PC-9 (cell line): ENCODE measurements around the gene SMG6. TPM values are rescaled to one million over a fixed set of nuclear protein-coding genes. Genes with fewer than 3 reads are reported as not detected.
A peak's percentile ranks its signal among the peaks of the same experiment; 100 is the strongest.

Source experiments
- BruUV-seq: library from RNA; stranded (reverse); fragments of 400-500 nt; replicated peaks from 2 replicates; lab custom pipeline; 2021; lab: Mats Ljungman, UMichigan
- CTCF ChIA-PET: fragments of 300-600 bp; sonication (Branson Sonifier 250); formaldehyde crosslinking; loops from one replicate; lab custom pipeline; 2022; ENCODE audit warnings: antibody characterized with exemption; lab: Charles Lee
- POLR2A ChIA-PET: fragments of 300-600 bp; sonication (Branson Sonifier 250); formaldehyde crosslinking; loops from one replicate; lab custom pipeline; 2022; ENCODE audit warnings: antibody characterized with exemption; ENCODE audit not compliant: unreplicated experiment; lab: Charles Lee
- DNase-seq, 2 experiments: peaks; one replicate each; pipeline versions ENCODE4 v3.0.0 to v3.0.0-alpha.2; 2015 to 2022; ENCODE audit warnings: mixed read lengths in 1 of 2
- H2AFZ ChIP-seq: fragments of 200-600 bp; sonication (generic); 2 replicates; pipeline ENCODE4 v1.8.1; 2017; ENCODE audit warnings: antibody characterized with exemption
- H3F3A ChIP-seq: fragments of 200-600 bp; sonication (generic); 2 replicates; pipeline ENCODE4 v1.8.1; 2017; ENCODE audit warnings: antibody characterized with exemption, mild to moderate bottlenecking, low read depth; ENCODE audit not compliant: insufficient read depth
- H3K27ac ChIP-seq: fragments of 200-600 bp; sonication (generic); 2 replicates; pipeline ENCODE4 v1.6.1; 2016; ENCODE audit warnings: mixed run types
- H3K27me3 ChIP-seq: fragments of 200-600 bp; sonication (generic); 2 replicates; pipeline ENCODE4 v1.6.1; 2016; ENCODE audit warnings: low read depth, mixed run types; ENCODE audit not compliant: insufficient read depth
- H3K36me3 ChIP-seq: fragments of 200-600 bp; sonication (generic); 2 replicates; pipeline ENCODE4 v1.6.1; 2016; ENCODE audit warnings: low read depth, mixed run types
- H3K4me1 ChIP-seq: fragments of 200-600 bp; sonication (generic); replicated peaks from 2 replicates; pipeline ENCODE4 v1.6.1; 2016; ENCODE audit warnings: mixed run types; ENCODE audit not compliant: insufficient read depth
- H3K4me2 ChIP-seq: fragments of 200-600 bp; sonication (generic); 2 replicates; pipeline ENCODE4 v1.6.1; 2017; ENCODE audit warnings: mixed run types
- H3K4me3 ChIP-seq: fragments of 200-600 bp; sonication (generic); 2 replicates; pipeline ENCODE4 v1.6.1; 2016; ENCODE audit warnings: mixed run types
- H3K79me2 ChIP-seq: fragments of 200-600 bp; sonication (generic); 2 replicates; pipeline ENCODE4 v1.6.1; 2017; ENCODE audit warnings: low read depth, mixed run types
- H3K9me2 ChIP-seq: fragments of 200-600 bp; sonication (generic); 2 replicates; pipeline ENCODE4 v1.8.1; 2017; ENCODE audit warnings: mild to moderate bottlenecking; ENCODE audit not compliant: insufficient read depth
- H3K9me3 ChIP-seq: fragments of 200-600 bp; sonication (generic); 2 replicates; pipeline ENCODE4 v1.8.1; 2016; ENCODE audit warnings: low read depth; ENCODE audit not compliant: insufficient read depth
- H4K20me1 ChIP-seq: fragments of 200-600 bp; sonication (generic); 2 replicates; pipeline ENCODE4 v1.8.1; 2017; ENCODE audit not compliant: insufficient read depth
- EZH2 ChIP-seq: fragments of 200-600 bp; sonication (generic); IDR thresholded peaks from 2 replicates; pipeline ENCODE4 v1.8.0; 2017; ENCODE audit warnings: antibody characterized with exemption, low read depth
- intact Hi-C: fragments of 100-400 bp; cut with micrococcal nuclease; formaldehyde crosslinking; loops from one replicate; pipeline ENCODE4 v1.10.0; 2022; ENCODE audit not compliant: unreplicated experiment
- total RNA-seq: library from RNA; stranded (reverse); gene quantifications from 2 replicates; pipeline ENCODE4 v1.2.3, GENCODE V29; 2021
- TF ChIP-seq, protein P1 (sequence below): fragments of 200-600 bp; sonication (generic); conservative IDR thresholded peaks from 2 replicates; pipeline ENCODE4 v1.6.1; 2017; ENCODE audit warnings: mixed run types, antibody characterized with exemption, mild to moderate bottlenecking, moderate library complexity

Gene SMG6
- total RNA-seq, 1 experiment from 2014 or later: 43.1 TPM

DNA sequence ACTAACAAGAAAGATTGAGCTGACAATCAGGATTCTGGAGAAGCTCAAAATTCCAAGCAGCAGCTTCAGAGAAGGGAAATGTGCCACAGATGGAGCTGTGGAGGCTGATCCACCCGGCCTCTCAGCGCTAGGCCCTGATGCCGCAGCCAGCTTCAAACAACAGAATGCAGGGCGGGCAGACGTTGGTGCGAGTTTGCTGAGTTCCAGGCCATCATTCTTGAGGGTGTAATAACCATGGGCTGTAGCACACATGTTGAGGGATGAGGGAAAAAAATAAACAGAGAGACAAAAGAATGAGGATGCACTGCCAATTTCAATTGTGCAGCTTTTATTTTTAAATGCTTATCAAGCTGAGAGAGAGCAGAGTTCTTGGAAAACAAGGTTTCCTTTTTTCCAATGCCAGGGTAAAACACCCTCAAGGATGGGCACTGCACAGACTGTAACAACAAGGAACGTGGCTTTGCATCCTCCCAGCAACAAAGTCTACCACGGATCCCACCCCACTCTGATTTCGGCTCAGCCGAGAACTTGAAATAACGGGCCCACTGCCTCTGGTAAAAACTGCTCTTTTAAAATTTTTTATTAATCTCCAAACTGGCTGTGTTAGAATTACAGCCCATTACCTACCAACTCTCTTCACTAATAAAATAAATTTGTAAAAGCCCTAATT, 90.2 kb downstream of the SMG6 start:
- no peak for DNase-seq
- no peak overlapping the region for H3K27ac ChIP-seq
- H4K20me1 ChIP-seq: peaks cover 5% of the 10 kb centered on the region; the same call in 1 of the 2 replicates
- no peaks in the 10 kb centered on the region for H3K27me3 ChIP-seq
- H3K4me3 ChIP-seq: no peak overlapping the region
- no peaks in the 10 kb centered on the region; the same call in 1 of the 2 replicates for H3F3A ChIP-seq
- BruUV-seq: no TSS peak
- H3K9me3 ChIP-seq: no peaks in the 10 kb centered on the region
- no peak overlapping the region for H2AFZ ChIP-seq
- CTCF ChIA-PET: no interaction called here
- peaks cover 12% of the 10 kb centered on the region for H3K4me1 ChIP-seq
- intact Hi-C loops: no loop called here
- 0 out of 2 replicates have a peak, but pooled peaks cover 3% of the 10 kb centered on the region for H3K79me2 ChIP-seq
- no peaks in the 10 kb centered on the region for H3K9me2 ChIP-seq
- H3K4me2 ChIP-seq: no peak overlapping the region
- POLR2A ChIA-PET: no interaction called here
- 0 out of 2 replicates have a peak, but pooled peaks cover 8% of the 10 kb centered on the region for H3K36me3 ChIP-seq
- no peak for TF ChIP-seq EZH2
- TF ChIP-seq, protein P1, sequence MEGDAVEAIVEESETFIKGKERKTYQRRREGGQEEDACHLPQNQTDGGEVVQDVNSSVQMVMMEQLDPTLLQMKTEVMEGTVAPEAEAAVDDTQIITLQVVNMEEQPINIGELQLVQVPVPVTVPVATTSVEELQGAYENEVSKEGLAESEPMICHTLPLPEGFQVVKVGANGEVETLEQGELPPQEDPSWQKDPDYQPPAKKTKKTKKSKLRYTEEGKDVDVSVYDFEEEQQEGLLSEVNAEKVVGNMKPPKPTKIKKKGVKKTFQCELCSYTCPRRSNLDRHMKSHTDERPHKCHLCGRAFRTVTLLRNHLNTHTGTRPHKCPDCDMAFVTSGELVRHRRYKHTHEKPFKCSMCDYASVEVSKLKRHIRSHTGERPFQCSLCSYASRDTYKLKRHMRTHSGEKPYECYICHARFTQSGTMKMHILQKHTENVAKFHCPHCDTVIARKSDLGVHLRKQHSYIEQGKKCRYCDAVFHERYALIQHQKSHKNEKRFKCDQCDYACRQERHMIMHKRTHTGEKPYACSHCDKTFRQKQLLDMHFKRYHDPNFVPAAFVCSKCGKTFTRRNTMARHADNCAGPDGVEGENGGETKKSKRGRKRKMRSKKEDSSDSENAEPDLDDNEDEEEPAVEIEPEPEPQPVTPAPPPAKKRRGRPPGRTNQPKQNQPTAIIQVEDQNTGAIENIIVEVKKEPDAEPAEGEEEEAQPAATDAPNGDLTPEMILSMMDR: no peak

DNA sequence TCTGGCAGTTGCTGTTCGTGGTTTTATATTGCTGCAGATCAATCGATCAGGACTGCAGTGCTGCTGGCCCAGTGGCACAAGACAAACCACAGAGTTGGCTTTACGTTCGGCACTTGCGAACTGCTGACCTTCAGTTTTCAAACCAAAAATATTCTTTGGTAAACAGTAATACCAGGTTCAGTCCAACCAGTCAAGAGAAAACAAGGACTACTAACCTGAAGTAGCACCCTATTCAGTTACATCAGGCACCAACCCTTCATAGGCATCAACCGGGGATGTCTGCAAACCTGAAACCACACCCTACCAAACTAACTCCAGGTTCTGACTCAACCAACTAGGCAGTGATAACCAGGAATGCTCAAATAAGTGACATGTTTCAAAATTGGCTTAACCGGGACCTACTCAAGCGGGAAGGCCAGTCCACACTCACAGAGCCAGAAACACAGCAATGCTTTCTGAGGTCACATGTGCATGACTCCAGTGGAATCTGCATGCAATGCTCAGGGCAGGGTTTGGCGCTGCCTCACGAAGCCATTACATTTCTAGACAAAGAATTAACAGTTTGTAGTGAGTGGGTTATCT, 91.1 kb downstream of the SMG6 start:
- Histone ChIP-seq H3K27ac (no peak overlapping the region), H3F3A (no peaks in the 10 kb centered on the region), H3K36me3 (0 out of 2 replicates have a peak, but pooled peaks cover 8% of the 10 kb centered on the region), H3K27me3 (no peaks in the 10 kb centered on the region), H3K79me2 (0 out of 2 replicates have a peak, but pooled peaks cover 3% of the 10 kb centered on the region), H3K9me2 (no peaks in the 10 kb centered on the region), H3K4me3 (no peak overlapping the region), H4K20me1 (peaks cover 5% of the 10 kb centered on the region; the same call in 1 of the 2 replicates), H2AFZ (no peak overlapping the region), H3K9me3 (no peaks in the 10 kb centered on the region), H3K4me2 (no peak overlapping the region), H3K4me1 (peaks cover 6% of the 10 kb centered on the region)
- ChIA-PET POLR2A (no interaction called here), CTCF (no interaction called here)
- DNase-seq: peak in 1 of 2 experiments; percentile 62
- intact Hi-C loops: no loop called here
- TF ChIP-seq, protein P1: no peak
- no peak for TF ChIP-seq EZH2
- BruUV-seq: no TSS peak

DNA sequence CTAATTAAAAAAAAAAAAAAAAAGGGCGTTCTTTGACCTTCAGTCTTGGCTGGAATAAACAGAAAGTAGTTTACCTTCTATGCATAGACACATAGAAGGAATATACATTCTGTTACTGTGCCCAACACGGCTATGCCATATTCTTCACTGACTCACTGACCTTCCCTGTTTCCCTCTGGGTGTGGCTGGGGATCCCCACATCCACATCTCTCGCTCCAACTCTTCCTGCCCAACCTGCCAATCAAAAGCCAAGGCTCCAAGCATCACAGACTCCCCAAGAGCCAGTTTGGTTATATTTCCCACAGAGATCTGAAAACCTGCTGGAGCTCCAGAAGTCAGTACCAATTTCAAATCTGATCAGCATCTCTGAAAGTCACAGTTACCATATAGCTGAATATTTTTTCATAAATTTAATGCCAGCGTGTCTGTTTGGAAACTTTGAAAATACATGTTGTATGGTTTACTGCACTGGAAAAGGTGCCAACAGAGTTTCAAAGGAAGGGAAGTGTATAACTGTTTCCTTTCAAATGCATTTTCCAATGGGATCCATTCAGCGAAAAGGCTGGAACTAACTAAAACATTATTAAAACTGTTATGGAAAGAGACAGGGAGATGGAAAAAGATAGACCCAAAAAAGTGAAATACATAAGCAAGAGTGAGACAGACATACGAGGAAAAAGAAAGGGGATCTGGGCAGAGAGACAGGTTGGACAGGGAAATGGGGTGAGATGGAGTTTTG, 91.8 kb downstream of the SMG6 start:
- Histone ChIP-seq H3K4me3 (no peak overlapping the region), H3K9me3 (no peaks in the 10 kb centered on the region), H3K79me2 (0 out of 2 replicates have a peak, but pooled peaks cover 3% of the 10 kb centered on the region), H3K4me1 (peaks cover 6% of the 10 kb centered on the region), H4K20me1 (peaks cover 5% of the 10 kb centered on the region; the same call in 1 of the 2 replicates), H3K27ac (no peak overlapping the region), H3K9me2 (no peaks in the 10 kb centered on the region), H2AFZ (no peak overlapping the region), H3K36me3 (0 out of 2 replicates have a peak, but pooled peaks cover 8% of the 10 kb centered on the region), H3K27me3 (no peaks in the 10 kb centered on the region), H3F3A (no peaks in the 10 kb centered on the region), H3K4me2 (no peak overlapping the region)
- POLR2A ChIA-PET: no interaction called here
- TF ChIP-seq, protein P1: no peak
- no peak for TF ChIP-seq EZH2
- CTCF ChIA-PET: interaction anchor here (0.6 kb wide), 1 partner anchor 215 kb away, joined by 3 read pairs; no protein-coding TSS in a partner anchor
- DNase-seq: no peak
- intact Hi-C loops: no loop called here
- no TSS peak for BruUV-seq
